Pons (tissue), 1 donor: ENCODE results near the gene PTPN20.

Experiments used
- DNase-seq: peaks from one replicate; pipeline ENCODE4 v3.0.0-alpha.2; 2016; ENCODE audit warnings: low spot score

Gene PTPN20

DNA sequence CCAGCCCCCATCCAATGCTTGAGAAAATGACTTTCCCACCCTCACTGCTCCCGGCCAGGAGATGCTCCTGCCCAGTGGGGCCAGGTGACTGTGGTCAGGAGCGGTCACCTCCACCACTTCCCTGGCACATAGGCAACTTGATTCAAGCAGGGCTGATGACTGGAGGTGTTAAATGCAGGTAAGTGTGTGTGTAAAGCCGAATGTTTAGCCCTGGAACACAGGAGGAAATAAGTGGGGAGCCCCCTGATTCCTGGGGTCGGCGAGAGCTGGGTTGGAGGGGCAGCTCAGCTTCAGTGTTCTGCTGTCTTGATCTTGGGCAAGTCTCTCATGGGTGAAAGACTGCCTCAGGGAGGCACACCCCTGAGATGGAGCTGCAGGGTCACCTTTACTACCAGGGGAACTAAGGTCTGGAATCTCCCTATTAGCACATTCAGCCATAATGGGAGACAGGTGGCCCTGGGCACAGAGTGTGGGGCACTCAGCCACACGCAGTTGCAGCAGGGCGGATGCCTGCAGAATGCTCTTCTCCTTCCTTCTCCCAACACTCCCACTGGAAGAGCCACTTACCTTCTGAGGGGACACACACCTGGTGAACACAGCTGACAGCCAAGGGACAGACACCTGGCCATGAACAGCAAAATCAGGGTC lies 124.1 kb downstream of the PTPN20 start:
- DNase-seq, result no peak

DNA sequence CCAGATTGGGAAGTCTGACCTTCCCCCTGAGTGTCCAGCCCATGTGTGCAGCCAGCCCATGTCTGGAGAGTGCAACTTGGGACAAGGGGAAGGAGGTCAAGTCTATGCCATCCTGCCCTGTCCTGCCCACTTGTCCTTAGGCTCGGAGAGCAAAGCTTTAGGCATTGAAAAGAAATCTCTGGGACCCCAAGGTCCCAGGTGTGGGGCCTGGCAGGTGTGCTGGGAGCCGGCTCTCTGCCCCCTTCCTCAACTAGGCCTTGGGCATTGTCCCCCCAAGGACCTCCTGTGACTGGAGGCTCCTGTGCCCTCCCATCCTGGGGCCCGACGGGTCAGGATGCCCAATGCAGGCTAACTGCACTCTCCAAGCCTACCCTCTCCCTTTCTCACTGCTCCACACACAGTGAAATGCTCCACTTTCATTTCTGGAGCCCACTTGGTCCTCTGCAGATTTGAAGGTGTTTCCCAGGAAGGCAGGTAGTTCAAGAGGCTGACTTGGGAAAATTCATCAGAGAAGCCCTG lies 124.7 kb downstream of the PTPN20 start:
- no peak for DNase-seq

DNA sequence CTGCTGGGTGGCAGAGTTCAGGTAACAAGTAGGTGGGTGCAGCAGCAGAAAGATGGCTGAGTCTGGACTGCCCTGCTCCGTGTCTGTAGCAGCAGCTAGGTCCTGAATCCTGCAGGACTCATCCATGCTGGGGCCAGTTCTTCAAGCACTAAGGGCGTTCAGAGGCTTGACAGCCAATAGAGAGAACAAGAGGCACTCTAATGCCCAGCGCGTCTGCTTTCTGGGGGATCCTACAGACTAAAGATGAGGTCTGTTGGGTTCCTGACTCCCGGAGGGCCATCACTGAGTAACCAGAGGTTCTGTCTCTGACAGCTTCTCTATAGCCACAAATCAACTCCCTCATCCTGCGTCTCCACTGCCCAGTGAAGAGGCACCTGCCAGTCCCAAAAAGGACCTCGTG lies 125.5 kb downstream of the PTPN20 start:
- DNase-seq, result no peak

DNA sequence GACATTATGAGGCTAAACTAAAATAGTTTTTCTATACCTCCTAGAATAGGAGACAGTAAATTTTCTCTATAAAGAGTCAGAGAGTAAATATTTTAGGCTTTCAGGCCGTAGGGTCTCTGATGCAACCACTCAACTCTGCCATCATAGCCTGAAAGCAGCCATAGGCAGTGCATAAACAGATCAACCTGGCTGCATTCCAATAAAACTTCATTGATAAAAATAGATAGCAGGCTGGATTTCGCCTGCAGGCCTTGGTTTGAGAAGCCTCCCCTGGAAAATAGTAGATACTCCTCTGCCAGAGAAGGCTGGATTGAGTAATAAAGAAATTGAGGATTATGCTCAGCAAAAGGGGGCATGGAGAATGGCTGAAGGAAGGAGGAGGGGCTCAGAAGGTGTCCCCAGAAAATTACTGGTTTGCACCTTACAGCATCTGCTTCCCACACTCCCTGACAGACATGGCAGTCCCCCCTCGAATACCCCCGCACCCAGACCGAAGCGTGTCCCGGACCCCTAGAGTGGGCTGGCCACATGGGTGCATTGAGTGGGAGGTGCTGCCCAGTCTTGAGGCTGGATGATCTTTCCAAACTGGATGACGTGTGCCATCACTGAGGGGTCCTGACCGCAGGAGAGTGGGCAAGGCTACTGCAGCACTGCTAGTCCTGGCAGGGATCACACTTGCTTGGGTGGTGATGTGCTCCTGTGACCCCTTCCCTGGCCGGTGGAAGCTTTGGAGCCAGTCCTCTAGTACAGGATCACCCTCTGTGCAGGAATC lies 126.6 kb downstream of the PTPN20 start:
- DNase-seq, result no peak

DNA sequence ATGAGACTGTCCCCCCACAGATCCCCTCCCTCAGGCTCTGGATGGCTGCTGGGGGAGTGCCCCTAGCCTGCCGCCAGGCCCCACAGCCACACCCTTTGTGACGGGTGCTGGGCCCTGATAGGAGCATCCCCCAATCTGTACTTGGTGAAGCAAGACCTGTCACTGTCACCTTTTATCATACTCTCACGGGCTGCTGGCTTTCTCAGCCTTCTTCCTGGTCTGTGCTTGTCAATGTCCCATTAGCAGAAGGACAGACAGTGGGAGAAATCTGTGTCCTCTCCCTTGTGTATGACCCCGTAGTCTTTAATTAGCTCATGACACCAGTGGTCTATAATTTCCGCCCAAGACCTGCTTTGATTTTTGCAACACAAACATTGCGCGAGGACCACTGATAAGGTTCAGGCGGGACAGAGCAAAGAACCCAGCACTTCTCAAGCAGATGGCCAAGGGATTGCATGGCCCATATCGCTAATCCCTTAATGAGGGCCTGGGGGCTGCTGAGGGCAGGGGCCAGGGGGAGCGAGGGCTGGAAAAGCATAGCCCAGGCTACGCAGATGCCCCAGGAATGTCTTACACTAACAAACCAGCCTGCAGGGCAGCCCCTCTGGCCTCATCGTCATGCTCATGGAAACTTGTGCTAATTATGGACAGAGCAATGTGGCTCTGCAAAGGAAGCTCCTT lies 127.8 kb downstream of the PTPN20 start:
- DNase-seq, result no peak

DNA sequence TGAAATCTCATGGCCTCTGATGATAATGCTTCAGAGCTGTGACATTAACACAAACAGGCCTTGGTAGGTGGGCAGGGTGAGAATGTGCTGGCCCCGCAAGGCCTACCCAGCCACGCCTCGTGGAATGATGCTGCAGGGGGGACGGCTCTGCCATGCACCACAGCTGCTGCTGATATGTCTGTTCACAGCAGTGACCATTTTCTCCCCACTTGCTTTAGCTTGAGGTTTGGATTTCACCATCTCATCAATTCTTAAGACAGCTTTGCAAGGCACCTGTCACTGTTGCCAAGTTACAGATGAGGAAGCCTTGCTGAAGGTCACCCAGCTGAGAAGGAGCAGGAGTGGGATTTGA lies 128.3 kb downstream of the PTPN20 start:
- DNase-seq, result no peak

DNA sequence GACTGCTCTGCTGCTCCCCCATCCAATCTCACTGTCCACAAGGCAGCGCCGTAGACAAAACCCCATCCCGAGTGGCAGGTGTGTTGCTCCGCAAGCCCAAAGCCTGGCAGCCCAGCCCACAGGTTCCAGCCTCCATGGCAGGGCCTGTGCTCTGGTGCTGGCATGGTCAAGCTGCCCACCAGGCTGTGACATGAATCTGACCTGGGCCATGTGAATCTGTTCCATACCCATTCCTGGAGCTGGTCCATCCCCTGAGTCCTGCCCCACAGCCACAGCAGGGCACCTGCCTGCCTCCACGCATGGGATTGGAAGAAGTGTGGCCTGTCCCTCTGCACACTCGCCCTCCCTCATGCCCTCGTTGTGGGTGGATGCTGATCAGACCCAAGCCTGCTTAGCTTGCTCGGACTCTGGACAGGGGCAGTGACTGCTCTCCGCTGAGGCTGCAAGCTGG lies 128.8 kb downstream of the PTPN20 start:
- DNase-seq, result no peak

DNA sequence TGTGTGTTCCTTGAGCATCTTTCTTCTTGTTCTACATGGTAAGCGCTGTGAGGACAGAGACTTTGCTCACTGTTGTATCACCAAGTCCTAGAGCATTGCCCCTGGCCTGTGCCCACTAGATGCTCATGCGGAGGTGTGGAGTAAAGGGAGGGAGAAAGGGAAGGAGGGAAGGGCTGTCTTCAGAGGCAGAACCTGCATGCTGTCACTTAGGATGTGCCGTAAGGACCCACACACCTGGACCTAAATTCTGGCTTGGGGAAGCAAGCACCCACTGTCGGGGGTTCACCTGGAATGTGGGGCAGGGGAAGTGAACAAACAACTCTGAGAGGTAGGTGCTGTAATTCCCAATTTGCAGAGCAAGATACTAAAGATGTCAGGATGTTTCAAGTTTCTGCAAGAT lies 129.5 kb downstream of the PTPN20 start:
- no peak for DNase-seq

DNA sequence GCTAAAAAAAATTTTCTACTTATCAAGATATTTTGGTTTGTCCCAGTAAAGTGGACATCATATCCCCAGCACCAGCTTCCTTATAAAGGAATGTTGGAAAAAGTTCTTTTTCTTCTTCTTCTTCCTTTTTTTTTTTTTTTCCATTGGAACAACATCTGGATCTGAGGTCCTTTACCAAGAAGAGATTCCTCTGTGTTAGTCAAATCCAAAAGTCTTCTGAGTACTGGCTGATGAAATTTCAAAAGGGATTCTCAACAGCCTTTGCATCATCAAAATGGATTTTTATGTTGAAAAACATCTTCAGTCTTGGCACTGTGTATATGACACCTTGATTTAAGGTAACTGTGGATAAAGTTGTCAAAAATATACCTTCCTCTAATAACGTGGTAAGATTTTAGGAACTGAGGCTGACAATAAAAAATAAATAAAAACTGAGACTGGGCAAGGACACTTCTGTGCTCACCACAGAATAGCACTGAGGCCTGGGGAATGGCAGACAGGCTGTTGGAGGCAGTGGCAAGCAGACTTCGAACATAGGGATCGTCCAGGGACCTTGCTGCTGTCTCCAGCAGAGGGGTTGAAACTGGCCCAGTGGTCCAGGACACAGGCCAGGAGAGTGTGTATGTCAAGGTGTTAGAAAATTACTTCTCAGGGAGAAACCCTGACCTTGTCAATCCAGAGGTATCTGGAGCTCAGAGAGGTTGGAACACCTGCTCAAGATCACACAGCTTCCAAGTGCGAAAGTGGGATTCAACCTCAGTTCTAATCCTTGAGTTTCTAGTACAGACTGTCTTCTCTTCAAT lies 130.4 kb downstream of the PTPN20 start:
- no peak for DNase-seq

DNA sequence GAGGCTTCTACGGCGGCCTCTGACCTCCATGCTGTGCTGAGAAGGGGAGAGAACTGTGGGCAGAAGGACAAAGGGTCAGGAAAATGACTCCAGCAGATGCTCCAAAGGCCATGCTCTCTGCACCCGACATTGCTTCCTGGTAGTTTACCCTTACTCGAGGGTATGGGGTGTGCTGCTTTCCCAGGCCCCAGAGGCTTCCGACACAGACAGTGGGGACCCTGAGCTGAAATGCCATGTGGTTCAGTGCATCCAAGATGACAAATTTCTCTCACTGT lies 130.9 kb downstream of the PTPN20 start:
- DNase-seq, result no peak

DNA sequence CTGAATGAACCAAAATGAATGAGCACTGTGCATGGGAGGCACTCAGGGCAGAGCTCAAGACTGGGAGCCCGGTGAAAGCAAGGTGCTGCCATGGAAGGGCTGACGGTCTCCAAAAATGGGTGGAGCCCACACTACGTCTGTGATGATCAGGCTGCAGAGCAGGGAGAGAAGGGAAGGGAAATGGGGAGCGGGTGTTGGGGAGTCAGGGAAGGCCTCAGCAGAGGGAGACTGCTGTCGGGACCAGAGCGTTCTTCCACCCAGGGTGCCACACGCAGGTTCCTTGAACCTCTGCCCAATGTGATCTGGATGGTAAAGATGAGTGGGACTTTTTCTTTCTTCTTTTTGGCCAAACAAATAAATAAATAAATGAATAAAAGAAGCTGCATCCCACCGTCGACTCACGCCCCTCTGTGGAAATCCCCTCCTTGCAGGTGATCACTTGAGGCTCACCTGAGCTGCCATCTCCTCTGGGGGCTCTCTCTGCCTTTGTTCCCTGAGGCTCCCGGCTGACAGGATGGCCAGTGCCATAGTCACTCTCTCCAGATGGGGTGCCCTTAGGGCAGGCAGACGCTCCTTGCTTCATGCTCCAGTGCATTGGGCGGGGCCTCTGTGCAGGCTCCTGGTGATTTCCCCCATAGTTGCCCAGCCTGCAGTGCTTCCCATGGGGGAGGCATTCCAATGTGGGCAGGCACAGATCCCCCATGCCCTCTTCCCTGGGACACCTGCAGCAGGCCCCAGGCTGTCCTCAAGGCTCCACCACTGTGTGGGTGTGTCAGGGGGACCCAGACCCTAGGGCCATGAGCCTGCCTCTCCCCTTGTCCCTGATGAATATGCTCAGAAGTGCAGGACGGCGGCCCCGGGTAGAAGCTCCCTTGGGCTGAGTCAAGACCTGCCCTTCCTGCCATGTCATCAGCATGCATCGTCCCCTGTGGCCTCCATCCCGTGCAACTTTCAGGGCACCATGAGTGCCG lies 131.8 kb downstream of the PTPN20 start:
- DNase-seq, result no peak

DNA sequence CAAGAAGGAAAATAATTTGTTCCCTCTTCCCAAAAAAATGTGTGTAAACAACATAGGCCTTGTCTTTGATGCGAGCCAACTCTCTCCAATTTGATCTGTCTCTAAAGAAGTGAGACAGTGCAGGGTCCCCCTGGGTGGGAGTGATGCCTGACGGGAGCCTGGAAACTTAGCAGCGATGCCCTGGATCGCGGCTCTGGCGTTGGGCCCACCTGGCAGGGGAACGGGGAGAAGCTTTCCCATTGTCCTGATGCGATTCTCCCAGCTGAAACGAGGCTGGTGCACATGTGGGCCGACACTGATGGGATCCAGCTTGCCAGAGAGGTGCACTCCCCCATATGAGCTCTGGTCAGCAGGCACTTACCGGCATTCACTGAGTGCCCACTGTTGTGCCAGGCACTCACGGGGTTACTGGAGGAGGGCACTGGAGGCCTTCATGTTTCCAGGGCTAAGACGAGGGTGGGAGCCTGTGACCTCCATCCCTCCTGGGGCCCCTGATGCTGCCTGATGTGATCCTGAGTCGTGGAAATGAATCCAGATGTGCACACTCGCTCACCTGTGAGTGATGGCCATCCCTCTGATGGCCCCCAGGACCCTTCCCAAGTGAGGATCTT lies 132.8 kb downstream of the PTPN20 start:
- DNase-seq, result no peak

DNA sequence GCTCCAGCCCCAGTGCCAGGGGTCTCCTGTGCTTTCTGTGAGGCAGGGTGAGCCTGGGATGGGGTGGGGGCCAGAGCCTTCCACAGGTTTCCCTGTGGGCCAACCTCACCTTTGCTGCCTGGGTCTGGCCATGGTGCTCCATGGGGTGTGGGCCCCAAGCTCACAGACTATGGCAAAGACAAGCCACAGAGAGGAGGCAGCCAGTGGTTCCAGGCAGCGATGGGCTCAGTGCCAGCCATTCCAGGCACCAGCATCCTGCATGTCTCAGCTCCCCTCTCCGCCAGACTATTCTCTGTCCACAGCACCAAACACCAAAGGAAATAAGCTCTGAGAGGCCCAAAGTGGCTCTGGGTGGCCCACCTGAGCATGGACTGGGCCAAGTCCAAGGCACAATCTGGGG lies 133.5 kb downstream of the PTPN20 start:
- no peak for DNase-seq

DNA sequence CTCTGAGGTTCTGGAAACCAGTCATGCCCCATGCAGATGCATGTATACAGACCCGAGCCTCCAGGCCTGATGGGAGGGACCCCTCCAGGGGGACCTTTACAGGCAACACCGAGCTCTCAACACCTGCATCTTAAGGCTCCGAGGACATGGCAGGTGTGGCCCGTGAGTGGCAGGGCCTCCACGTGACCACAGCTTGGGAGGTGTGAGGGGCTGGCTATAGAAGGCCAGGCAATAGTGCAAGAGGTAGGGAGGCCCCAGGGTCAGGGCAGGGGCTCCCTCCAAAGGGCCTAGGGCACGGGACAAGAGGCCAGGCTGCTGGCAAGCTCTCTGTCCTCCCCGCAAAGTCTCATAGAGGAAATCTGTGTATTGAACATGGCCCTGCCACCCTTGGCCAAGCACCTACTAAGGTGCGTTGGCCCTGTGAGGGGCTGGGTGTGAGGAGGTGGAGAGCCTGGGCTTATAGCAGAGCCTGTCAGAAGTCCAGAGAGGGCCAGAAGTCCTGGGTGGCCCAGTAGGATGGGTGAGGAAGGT lies 134.2 kb downstream of the PTPN20 start:
- no peak for DNase-seq

DNA sequence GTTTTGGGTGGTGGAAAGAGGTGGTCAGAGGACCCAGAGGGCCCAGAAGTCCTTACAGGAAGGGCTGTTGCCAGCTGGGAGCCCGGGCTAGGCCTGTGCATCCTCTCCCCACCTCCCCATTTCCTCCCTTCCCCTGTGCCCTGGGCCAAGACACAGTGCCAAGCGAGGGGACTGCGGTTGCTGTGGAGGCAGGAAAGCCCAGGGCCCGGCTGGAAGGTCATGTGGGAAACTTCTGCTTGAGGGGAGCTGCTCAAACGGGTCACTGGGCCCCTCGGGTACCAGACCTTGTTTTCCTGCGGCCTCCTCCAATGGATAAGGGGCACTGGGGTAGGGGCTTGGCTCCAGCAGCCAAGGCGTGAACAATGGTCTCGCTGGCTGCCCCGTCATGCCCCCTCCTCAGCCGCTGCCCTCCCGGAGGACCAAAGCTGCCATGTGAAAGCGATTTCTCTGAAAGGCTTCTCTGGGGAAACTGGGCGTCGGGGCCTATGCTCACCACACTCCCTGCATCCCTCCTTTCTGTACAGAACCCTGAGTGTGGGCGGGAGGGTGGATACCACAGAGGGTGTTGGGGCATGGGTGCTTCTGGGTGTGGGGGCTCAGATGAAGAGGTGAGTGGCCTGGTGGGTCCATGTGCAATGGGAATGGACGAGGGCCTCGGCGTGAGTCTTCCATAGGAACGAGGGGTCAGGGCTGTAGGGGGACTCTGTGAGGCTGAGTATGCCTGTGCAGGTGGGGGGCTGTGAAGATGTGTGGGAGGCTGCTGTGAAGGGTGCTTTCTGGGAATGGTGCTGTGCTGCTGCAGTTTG lies 135.3 kb downstream of the PTPN20 start:
- DNase-seq, result no peak

DNA sequence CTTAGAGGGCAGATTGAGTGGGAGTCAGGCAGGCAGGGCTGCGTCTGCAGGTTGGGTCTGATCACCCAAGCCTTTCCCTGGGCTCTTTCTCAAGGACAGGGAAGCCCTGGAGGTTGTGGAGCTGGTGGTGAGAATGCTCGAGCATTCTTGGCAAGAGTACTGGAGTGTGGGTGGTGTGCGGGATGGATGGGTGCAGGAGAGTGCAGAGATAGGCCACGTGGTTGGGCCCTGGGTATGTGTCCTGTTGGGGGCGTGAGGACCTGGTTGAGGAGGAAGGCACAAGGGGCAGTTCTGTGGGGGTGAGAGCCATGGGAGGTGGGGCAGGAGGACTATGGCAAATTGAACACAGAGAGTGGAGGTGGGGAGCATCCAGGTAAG lies 135.9 kb downstream of the PTPN20 start:
- DNase-seq, result no peak

DNA sequence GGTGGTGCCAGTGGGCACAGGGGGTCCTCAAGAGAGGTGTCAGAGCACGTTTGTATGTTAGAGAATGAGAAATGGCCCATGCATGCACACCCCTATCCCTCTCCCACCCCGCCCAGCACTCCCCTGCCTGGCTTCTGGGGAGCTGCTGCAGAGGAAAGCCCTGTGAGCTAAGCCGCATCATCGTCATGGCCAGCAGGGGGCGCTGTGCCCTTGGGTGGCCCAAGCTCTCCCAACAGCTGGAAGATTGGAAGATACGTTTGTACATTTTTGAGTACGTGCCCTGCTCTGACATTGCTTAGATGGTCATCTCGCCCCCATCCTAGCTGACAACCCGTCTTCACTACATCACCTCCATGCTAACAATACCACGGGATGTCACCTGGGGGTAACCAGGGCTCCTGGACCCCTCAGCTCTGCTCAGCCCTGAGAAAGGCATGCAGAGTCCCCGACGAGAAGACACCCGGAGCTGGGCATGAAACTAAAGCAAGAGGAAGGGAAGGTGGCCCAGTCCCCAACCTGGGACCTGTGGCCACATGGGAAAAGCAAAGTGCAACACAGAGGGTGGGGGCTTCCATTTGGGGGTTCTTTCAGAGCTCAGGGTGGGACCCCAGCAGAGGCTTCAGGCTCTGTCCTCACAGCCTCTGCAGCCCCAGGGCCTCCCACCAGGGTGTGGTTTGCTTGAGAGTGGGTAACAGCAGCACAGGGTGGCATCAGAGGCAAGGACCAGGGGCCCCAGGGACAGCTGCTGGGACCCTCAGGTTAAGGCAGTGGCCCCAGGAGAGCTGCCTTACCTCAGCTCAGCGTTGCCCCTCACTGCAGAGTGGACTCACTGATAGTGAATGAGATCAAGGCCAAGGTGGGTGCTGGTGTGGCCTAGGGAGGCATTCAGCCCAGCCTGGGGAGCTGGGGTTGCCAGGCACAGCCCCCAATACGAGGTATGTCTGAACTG lies 136.6 kb downstream of the PTPN20 start:
- DNase-seq, result peak; percentile 64

DNA sequence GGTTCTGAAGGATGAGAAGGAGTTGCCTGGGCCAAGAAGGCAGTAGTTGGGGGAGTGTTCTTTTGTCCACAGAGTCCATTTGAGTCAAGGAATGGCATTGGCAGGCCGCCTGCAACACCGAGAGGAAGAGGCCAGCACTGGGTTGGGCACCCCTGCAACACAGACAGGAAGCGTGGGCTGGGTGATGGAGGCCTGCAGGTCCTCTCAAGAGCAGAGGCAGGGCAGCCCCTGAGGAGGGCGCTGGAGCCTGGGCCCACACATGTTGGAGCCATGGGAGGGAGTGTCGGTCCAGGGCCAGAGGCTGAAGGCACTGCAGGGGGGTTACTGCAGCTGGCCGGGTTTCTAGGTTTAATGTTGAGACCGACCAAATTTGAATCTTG lies 137.3 kb downstream of the PTPN20 start:
- DNase-seq, result no peak
